H1 (cell line): ENCODE measurements around the gene CASP9.

Experiments used
- EZH2 ChIP-seq: fragments of 200-600 bp; sonication (generic); IDR thresholded peaks from 2 replicates; pipeline ENCODE4 v1.7.1; 2012; ENCODE audit warnings: low read depth, mild to moderate bottlenecking, moderate library complexity, low read length, inconsistent platforms; ENCODE audit not compliant: severe bottlenecking
- GABPA ChIP-seq: IDR thresholded peaks from 2 replicates; pipeline ENCODE4 v1.6.1; 2011; ENCODE audit warnings: mild to moderate bottlenecking, low read length, moderate library complexity, borderline replicate concordance; ENCODE audit not compliant: insufficient read depth
- HDAC2 ChIP-seq, 2 experiments: fragments of 300-600 bp in 1 of 2; sonication (generic) in 1 of 2; IDR thresholded peaks; 2 replicates each; pipeline ENCODE4 v1.6.1; 2011 to 2012; ENCODE audit warnings: low read depth in 2 of 2, low read length in 2 of 2, mild to moderate bottlenecking in 2 of 2, moderate library complexity in 2 of 2, borderline replicate concordance in 1 of 2, inconsistent platforms in 1 of 2
- NRF1 ChIP-seq: IDR thresholded peaks from 2 replicates; pipeline ENCODE4 v1.6.1; 2011; ENCODE audit warnings: mild to moderate bottlenecking, low read depth, low read length, improper control_type of control experiment
- POLR2AphosphoS5 ChIP-seq: IDR thresholded peaks from 2 replicates; pipeline ENCODE4 v1.6.1; 2011; ENCODE audit warnings: low read depth, low read length
- RNF2 ChIP-seq: fragments of 200-900, 300-1000 bp; sonication (generic); IDR thresholded peaks from 2 replicates; pipeline ENCODE4 v1.7.1; 2016; ENCODE audit warnings: borderline replicate concordance, low read depth, mild to moderate bottlenecking, antibody characterized with exemption, low read length; ENCODE audit not compliant: poor library complexity, severe bottlenecking; ENCODE audit errors: missing control alignments
- SP1 ChIP-seq: IDR thresholded peaks from 2 replicates; pipeline ENCODE4 v1.6.1; 2011; ENCODE audit warnings: low read depth, low read length
- TCF12 ChIP-seq: IDR thresholded peaks from 2 replicates; pipeline ENCODE4 v1.6.1; 2011; ENCODE audit warnings: low read depth, mild to moderate bottlenecking, low read length
- TF ChIP-seq, protein P1 (sequence below), 3 experiments: IDR thresholded peaks; 1 replicate in 2 of 3; 2 replicates in 1 of 3; pipeline versions ENCODE4 v1.5.1 to v1.6.1; 2011; ENCODE audit warnings: low read length in 3 of 3, mild to moderate bottlenecking in 3 of 3, inconsistent platforms in 2 of 3, low read depth in 1 of 3, moderate library complexity in 1 of 3; ENCODE audit not compliant: insufficient read depth in 1 of 3; ENCODE audit errors: control extremely low read depth in 1 of 3
- TF ChIP-seq, protein P2 (sequence below): IDR thresholded peaks from 2 replicates; pipeline ENCODE4 v1.6.1; 2011; ENCODE audit warnings: low read length, improper control_type of control experiment
- TF ChIP-seq, protein P3 (sequence below): IDR thresholded peaks from 2 replicates; pipeline ENCODE4 v1.6.1; 2012; ENCODE audit warnings: inconsistent platforms
- TF ChIP-seq, protein P4 (sequence below): fragments of 300-600 bp; sonication (generic); IDR thresholded peaks from 2 replicates; pipeline ENCODE4 v1.7.1; 2012; ENCODE audit warnings: low read length, moderate library complexity, mild to moderate bottlenecking, inconsistent platforms; ENCODE audit not compliant: insufficient replicate concordance

GRCh38 chr1:15538771-15539170 is 14.8 kb upstream of the CASP9 start:
- TF ChIP-seq, protein P1, sequence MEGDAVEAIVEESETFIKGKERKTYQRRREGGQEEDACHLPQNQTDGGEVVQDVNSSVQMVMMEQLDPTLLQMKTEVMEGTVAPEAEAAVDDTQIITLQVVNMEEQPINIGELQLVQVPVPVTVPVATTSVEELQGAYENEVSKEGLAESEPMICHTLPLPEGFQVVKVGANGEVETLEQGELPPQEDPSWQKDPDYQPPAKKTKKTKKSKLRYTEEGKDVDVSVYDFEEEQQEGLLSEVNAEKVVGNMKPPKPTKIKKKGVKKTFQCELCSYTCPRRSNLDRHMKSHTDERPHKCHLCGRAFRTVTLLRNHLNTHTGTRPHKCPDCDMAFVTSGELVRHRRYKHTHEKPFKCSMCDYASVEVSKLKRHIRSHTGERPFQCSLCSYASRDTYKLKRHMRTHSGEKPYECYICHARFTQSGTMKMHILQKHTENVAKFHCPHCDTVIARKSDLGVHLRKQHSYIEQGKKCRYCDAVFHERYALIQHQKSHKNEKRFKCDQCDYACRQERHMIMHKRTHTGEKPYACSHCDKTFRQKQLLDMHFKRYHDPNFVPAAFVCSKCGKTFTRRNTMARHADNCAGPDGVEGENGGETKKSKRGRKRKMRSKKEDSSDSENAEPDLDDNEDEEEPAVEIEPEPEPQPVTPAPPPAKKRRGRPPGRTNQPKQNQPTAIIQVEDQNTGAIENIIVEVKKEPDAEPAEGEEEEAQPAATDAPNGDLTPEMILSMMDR (IDR thresholded peaks at IDR 0.05; ENCODE audit: control extremely low read depth in 1 of 3, insufficient read depth in 1 of 3, low read depth in 1 of 3, low read length in 3 of 3): no peak
- no peak for TF ChIP-seq EZH2
- TF ChIP-seq POLR2AphosphoS5: no peak
- TF ChIP-seq RNF2: no peak
- TF ChIP-seq, protein P2, sequence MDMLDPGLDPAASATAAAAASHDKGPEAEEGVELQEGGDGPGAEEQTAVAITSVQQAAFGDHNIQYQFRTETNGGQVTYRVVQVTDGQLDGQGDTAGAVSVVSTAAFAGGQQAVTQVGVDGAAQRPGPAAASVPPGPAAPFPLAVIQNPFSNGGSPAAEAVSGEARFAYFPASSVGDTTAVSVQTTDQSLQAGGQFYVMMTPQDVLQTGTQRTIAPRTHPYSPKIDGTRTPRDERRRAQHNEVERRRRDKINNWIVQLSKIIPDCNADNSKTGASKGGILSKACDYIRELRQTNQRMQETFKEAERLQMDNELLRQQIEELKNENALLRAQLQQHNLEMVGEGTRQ: no peak
- TF ChIP-seq, protein P3, sequence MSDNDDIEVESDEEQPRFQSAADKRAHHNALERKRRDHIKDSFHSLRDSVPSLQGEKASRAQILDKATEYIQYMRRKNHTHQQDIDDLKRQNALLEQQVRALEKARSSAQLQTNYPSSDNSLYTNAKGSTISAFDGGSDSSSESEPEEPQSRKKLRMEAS: no peak
- TF ChIP-seq GABPA: no peak
- TF ChIP-seq NRF1: no peak
- TF ChIP-seq, protein P4, sequence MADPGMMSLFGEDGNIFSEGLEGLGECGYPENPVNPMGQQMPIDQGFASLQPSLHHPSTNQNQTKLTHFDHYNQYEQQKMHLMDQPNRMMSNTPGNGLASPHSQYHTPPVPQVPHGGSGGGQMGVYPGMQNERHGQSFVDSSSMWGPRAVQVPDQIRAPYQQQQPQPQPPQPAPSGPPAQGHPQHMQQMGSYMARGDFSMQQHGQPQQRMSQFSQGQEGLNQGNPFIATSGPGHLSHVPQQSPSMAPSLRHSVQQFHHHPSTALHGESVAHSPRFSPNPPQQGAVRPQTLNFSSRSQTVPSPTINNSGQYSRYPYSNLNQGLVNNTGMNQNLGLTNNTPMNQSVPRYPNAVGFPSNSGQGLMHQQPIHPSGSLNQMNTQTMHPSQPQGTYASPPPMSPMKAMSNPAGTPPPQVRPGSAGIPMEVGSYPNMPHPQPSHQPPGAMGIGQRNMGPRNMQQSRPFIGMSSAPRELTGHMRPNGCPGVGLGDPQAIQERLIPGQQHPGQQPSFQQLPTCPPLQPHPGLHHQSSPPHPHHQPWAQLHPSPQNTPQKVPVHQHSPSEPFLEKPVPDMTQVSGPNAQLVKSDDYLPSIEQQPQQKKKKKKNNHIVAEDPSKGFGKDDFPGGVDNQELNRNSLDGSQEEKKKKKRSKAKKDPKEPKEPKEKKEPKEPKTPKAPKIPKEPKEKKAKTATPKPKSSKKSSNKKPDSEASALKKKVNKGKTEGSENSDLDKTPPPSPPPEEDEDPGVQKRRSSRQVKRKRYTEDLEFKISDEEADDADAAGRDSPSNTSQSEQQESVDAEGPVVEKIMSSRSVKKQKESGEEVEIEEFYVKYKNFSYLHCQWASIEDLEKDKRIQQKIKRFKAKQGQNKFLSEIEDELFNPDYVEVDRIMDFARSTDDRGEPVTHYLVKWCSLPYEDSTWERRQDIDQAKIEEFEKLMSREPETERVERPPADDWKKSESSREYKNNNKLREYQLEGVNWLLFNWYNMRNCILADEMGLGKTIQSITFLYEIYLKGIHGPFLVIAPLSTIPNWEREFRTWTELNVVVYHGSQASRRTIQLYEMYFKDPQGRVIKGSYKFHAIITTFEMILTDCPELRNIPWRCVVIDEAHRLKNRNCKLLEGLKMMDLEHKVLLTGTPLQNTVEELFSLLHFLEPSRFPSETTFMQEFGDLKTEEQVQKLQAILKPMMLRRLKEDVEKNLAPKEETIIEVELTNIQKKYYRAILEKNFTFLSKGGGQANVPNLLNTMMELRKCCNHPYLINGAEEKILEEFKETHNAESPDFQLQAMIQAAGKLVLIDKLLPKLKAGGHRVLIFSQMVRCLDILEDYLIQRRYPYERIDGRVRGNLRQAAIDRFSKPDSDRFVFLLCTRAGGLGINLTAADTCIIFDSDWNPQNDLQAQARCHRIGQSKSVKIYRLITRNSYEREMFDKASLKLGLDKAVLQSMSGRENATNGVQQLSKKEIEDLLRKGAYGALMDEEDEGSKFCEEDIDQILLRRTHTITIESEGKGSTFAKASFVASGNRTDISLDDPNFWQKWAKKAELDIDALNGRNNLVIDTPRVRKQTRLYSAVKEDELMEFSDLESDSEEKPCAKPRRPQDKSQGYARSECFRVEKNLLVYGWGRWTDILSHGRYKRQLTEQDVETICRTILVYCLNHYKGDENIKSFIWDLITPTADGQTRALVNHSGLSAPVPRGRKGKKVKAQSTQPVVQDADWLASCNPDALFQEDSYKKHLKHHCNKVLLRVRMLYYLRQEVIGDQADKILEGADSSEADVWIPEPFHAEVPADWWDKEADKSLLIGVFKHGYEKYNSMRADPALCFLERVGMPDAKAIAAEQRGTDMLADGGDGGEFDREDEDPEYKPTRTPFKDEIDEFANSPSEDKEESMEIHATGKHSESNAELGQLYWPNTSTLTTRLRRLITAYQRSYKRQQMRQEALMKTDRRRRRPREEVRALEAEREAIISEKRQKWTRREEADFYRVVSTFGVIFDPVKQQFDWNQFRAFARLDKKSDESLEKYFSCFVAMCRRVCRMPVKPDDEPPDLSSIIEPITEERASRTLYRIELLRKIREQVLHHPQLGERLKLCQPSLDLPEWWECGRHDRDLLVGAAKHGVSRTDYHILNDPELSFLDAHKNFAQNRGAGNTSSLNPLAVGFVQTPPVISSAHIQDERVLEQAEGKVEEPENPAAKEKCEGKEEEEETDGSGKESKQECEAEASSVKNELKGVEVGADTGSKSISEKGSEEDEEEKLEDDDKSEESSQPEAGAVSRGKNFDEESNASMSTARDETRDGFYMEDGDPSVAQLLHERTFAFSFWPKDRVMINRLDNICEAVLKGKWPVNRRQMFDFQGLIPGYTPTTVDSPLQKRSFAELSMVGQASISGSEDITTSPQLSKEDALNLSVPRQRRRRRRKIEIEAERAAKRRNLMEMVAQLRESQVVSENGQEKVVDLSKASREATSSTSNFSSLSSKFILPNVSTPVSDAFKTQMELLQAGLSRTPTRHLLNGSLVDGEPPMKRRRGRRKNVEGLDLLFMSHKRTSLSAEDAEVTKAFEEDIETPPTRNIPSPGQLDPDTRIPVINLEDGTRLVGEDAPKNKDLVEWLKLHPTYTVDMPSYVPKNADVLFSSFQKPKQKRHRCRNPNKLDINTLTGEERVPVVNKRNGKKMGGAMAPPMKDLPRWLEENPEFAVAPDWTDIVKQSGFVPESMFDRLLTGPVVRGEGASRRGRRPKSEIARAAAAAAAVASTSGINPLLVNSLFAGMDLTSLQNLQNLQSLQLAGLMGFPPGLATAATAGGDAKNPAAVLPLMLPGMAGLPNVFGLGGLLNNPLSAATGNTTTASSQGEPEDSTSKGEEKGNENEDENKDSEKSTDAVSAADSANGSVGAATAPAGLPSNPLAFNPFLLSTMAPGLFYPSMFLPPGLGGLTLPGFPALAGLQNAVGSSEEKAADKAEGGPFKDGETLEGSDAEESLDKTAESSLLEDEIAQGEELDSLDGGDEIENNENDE: no peak
- TF ChIP-seq SP1: no peak
- TF ChIP-seq TCF12: no peak
- no peak for TF ChIP-seq HDAC2 (IDR thresholded peaks at IDR 0.05; ENCODE audit: borderline replicate concordance in 1 of 2, low read depth in 2 of 2, low read length in 2 of 2)
